Right renal pelvis (tissue), 4 donors: ENCODE measurements around the gene OSBPL8. TPM values are rescaled to one million over a fixed set of nuclear protein-coding genes. Genes with fewer than 3 reads are reported as not detected.

ENCODE experiments used
- DNase-seq, 4 donors: peaks; one replicate each; pipeline ENCODE4 v3.0.0-alpha.2; 2013; ENCODE audit warnings: low read depth in 4 of 4, low spot score in 3 of 4, missing footprints in 1 of 4
- polyA plus RNA-seq, 4 donors: library from polyadenylated mRNA; unstranded; fragments of 120-200 nt; gene quantifications; one replicate each; pipeline ENCODE4 v1.2.1, GENCODE V29; 2013; ENCODE audit not compliant: insufficient read length in 4 of 4

The OSBPL8 gene
- polyA plus RNA-seq = 10 to 100 TPM; 58.0 to 82.2 (median 72.2) TPM

GRCh38 chr12:76559400-76560085 is at the start of gene OSBPL8:
Gene OSBPL8 (minus strand): TSS chr12:76559771. CDS start chr12:76487551, 72,220 bp downstream.
- DNase-seq = peak; percentile 84 to 89 (median 88)

GRCh38 chr12:76608070-76608469 is 48.5 kb upstream of the OSBPL8 start:
- no peak for DNase-seq

GRCh38 chr12:76595056-76595455 is 35.5 kb upstream of the OSBPL8 start:
- no peak for DNase-seq

- DNase-seq = no peak
Observed at GRCh38 chr12:76591476-76591875, 31.9 kb upstream of the OSBPL8 start.

- no peak for DNase-seq
Observed at GRCh38 chr12:76590131-76590530, 30.6 kb upstream of the OSBPL8 start.

- no peak for DNase-seq
Observed at GRCh38 chr12:76588881-76589565, 29.5 kb upstream of the OSBPL8 start.

- no peak for DNase-seq
Observed at GRCh38 chr12:76587428-76588178, 28.0 kb upstream of the OSBPL8 start.

- DNase-seq = peak; percentile 4 to 22 (median 14)
Observed at GRCh38 chr12:76586764-76587395, 27.3 kb upstream of the OSBPL8 start.

GRCh38 chr12:76583301-76583700 is 23.7 kb upstream of the OSBPL8 start:
- DNase-seq = no peak

- DNase-seq = no peak
Observed at GRCh38 chr12:76573840-76574373, 14.3 kb upstream of the OSBPL8 start.

GRCh38 chr12:76571256-76571655 is 11.7 kb upstream of the OSBPL8 start:
- DNase-seq = no peak

GRCh38 chr12:76569685-76570604 is 10.4 kb upstream of the OSBPL8 start:
- DNase-seq = no peak

- no peak for DNase-seq
Observed at GRCh38 chr12:76568888-76569551, 9.4 kb upstream of the OSBPL8 start.

GRCh38 chr12:76568130-76568529 is 8.6 kb upstream of the OSBPL8 start:
- no peak for DNase-seq

- DNase-seq = no peak
Observed at GRCh38 chr12:76563061-76563460, 3.5 kb upstream of the OSBPL8 start.

- DNase-seq = no peak
Observed at GRCh38 chr12:76562130-76562529, 2.6 kb upstream of the OSBPL8 start.

GRCh38 chr12:76560086-76560491 is 518 bp upstream of the OSBPL8 start:
- peak in 1 of 4 donors; percentile 54 for DNase-seq

GRCh38 chr12:76558684-76559399 is 729 bp downstream of the OSBPL8 start:
- peak; percentile 30 to 38 (median 36) for DNase-seq
